WI38 (cell line): Measurements from ENCODE around the gene PATZ1.

Source experiments
- H3K4me3 ChIP-seq: 2 replicates; pipeline ENCODE4 v1.5.1; 2011; ENCODE audit warnings: low read depth, mild to moderate bottlenecking, control low read depth, low read length
- TF ChIP-seq, protein P1 (sequence below): IDR thresholded peaks from 2 replicates; pipeline ENCODE4 v1.5.1; 2012; ENCODE audit warnings: low read depth, mild to moderate bottlenecking, control low read depth, low read length

Gene PATZ1

DNA sequence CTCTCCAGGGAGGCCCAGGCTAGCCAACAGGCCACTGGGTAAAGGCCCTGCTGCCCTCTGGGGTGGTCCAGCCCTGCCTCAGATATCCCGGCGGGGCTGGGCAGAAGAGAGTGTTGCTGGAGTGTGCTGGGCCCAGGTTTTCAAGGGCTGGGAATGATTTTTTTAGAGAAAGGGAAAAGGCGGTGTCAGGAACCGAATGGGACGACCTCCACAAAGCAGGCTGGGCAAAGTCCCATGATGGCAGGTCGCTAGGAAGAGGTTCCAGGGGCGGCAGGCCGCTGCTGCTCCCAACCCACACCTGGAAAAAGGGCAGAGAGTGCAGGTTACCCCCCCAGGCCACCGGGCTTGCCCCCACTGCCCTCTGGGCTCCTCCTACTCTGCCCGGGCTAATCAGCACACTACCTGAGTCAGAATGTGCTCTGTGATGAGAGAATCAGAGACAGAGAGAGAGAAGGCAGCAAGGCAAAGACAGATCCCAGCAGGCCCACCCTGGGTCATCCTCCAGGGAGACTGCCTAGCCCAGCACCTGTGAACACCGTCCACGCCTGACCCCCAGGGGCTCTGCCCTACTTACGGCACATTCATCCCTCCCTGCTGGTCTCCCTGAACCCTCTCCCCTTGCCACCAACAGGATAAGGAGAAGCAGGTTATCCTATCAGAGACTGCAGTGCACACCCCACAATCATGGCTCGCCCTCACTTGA lies 4.6 kb downstream of the PATZ1 start:
- H3K4me3 ChIP-seq: no peak overlapping the region
- TF ChIP-seq, protein P1, sequence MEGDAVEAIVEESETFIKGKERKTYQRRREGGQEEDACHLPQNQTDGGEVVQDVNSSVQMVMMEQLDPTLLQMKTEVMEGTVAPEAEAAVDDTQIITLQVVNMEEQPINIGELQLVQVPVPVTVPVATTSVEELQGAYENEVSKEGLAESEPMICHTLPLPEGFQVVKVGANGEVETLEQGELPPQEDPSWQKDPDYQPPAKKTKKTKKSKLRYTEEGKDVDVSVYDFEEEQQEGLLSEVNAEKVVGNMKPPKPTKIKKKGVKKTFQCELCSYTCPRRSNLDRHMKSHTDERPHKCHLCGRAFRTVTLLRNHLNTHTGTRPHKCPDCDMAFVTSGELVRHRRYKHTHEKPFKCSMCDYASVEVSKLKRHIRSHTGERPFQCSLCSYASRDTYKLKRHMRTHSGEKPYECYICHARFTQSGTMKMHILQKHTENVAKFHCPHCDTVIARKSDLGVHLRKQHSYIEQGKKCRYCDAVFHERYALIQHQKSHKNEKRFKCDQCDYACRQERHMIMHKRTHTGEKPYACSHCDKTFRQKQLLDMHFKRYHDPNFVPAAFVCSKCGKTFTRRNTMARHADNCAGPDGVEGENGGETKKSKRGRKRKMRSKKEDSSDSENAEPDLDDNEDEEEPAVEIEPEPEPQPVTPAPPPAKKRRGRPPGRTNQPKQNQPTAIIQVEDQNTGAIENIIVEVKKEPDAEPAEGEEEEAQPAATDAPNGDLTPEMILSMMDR: no peak

DNA sequence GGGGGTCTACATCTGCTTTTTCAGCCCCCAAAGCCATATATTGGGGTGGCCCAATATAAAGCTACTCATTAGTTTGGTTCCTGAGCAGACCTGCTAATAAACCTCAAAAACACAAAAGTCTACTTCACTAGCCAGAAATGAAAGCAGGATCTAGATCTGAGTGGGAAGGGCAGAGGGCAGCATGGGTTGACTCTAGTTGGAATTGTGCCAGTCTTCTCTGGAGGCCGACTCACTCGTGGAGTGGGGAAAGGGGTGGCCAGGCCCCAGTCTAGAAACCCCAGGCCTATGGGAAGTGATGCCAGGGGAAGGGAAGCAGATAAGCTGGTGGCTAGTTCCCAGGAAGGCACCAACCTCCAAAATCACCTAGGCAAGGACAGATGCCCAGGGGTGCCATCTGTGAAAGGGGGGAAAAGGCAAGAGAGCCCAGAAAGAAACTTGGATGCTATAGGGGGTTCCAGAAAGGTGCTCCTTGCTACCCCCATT lies 5.3 kb downstream of the PATZ1 start:
- TF ChIP-seq, protein P1: no peak
- no peak overlapping the region for H3K4me3 ChIP-seq

DNA sequence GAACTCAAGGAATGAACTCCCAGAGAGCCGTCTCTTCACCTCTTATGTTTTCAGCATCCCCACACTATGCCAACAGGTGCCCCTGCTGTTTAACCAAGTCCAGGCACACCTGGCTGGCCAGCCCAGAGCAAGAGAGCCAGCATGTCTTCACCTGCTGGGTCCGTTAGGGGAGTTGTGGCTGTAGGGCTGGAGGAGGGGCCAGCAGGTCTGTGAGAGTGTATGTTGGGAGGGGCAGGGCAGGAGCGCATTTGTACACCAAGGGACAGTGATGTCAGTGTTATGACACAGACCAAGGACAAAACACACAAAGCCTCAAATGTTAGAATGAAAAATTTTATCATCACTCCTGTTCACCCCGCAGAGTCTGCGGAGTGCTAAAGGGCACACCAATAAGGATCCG lies 5.8 kb downstream of the PATZ1 start:
- TF ChIP-seq, protein P1: no peak
- no peak overlapping the region for H3K4me3 ChIP-seq

DNA sequence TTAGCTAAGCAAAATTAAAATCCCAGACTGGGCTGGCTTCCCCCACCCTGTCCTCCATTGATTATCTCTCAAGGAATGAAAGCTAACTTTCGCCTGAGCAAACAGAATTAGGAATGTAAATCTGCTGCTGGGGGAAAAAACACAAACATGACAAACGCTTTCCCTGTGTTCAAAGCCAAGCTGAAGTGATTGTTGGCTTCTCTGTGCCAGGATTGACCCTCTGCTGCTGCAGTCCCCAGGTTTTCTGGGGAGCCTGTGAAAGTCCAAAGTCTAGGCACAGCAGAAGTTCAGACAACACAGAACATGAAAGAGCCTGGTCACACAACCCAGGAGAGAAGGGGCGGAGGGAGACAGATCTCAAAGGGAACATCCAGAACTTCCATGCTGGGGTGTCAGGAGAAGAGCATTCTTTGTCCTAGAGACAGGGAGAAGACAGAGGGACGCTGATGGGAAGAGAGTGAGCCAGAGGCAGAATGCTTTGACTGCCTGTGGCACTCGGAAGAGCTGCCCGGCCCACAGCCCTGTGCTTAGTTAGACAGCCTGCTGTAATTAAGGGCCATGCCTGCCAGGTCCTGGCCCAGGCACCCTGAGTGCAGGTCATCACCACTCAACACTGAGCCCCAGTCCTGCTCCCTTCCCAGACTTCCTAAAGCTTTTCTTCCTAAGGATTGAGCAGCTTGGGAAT lies 6.9 kb downstream of the PATZ1 start:
- TF ChIP-seq, protein P1: no peak
- no peak overlapping the region for H3K4me3 ChIP-seq

DNA sequence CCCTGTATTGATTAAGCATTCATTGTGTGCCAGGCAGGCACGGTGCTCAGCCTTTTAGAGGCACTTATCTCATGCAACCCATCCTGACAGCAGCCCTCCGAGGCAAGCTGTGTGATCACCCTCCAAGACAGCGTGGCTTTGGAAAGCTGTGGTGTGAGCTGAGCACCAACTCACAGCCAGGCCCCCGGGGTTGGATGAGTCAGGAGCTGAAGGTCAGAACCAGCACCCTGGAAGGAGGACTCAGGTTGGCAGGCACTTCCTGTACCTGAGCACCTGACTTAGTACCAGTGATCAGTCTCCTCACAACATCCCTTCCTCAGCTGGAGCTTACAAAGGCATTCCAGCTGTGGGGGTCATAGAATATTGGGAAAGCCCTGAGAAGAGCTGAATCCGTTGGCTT lies 9.0 kb downstream of the PATZ1 start:
- TF ChIP-seq, protein P1: no peak
- no peak overlapping the region for H3K4me3 ChIP-seq

DNA sequence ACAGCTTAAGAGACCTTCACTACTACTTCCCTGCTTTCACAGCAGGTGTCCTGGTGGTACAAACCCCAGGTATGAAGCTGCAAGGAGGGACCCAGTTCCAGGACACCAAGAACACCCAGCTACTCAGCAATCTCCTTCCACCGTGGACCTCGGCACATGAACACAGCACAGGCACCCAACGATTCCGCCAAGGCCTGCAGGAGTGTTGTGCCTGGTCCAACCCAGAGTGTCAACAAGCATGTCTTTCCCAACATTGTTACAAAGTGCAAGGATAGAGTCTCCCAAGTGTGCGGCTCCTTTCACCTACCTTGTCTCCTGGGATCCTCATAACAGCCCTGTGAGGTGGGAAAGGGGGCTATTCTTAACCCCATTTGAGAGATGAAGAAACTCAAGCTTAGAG lies 11.8 kb downstream of the PATZ1 start:
- TF ChIP-seq, protein P1: no peak

DNA sequence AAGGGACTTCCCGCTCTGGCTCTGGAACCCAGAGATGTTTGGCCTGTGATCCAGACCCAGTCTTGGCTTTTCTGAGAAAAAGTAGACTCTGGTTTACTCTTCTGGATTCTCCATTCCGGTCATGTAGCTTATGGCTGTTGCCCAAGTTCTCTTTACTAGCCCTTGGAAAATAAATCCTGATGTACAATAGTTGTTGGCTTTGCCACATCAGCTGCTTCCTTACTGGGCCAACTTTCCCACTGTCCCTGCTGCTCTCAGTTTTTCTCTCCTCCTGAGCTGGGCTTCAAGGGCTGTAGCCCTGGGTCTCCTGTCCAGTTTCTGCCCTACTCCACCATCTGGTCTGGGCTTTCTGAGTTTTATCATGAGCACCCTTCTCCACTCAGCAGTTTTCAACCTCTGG lies 12.5 kb downstream of the PATZ1 start:
- H3K4me3 ChIP-seq: no peak overlapping the region

More for the DNA sequence above, 11.8 kb downstream of the PATZ1 start:
- no peak overlapping the region for H3K4me3 ChIP-seq

More for the DNA sequence above, 12.5 kb downstream of the PATZ1 start:
- TF ChIP-seq, protein P1: no peak
